K562 (cell line): ENCODE data around the gene DCAKD. TPM values are rescaled to one million over a fixed set of nuclear protein-coding genes. Genes with fewer than 3 reads are reported as not detected.

ENCODE experiments used
- CBFB ChIP-seq: sonication (generic); formaldehyde crosslinking; IDR thresholded peaks from 2 replicates; pipeline ENCODE4 v1.4.0; 2020; ENCODE audit warnings: mild to moderate bottlenecking, missing genetic modification reagents
- CTBP1 ChIP-seq: fragments of 450-650 bp; IDR thresholded peaks from 2 replicates; pipeline ENCODE4 v1.6.1; 2016; ENCODE audit warnings: borderline replicate concordance
- HDAC8 ChIP-seq: fragments of 450-650 bp; IDR thresholded peaks from 2 replicates; pipeline ENCODE4 v1.6.1; 2016; ENCODE audit warnings: mild to moderate bottlenecking, missing genetic modification characterization, moderate library complexity, missing compliant biosample characterization
- KLF10 ChIP-seq: fragments of 250-450 bp; sonication (Bioruptor Pico); IDR thresholded peaks from 2 replicates; pipeline ENCODE4 v1.6.1; 2021; ENCODE audit warnings: matching md5 sums
- OTX1 ChIP-seq: fragments of 450-650 bp; formaldehyde crosslinking; IDR thresholded peaks from 2 replicates; pipeline ENCODE4 v1.4.0; 2022; ENCODE audit warnings: mild to moderate bottlenecking
- TEAD1 ChIP-seq, 2 experiments: fragments of 450-650 bp in 1 of 2; sonication (generic) in 1 of 2; formaldehyde crosslinking; IDR thresholded peaks; 2 replicates each; pipeline versions ENCODE4 v1.4.0 to v1.8.0; 2020 to 2022; ENCODE audit warnings: mild to moderate bottlenecking in 2 of 2, missing genetic modification reagents in 1 of 2
- ZBTB17 ChIP-seq: fragments of 450-650 bp; formaldehyde crosslinking; IDR thresholded peaks from 2 replicates; pipeline ENCODE4 v1.4.0; 2020; ENCODE audit warnings: mild to moderate bottlenecking
- ZBTB40 ChIP-seq, 2 experiments: fragments of 450-650 bp in 1 of 2; sonication (generic) in 1 of 2; formaldehyde crosslinking in 1 of 2; IDR thresholded peaks; 2 replicates each; pipeline versions ENCODE4 v1.7.1 to v1.9.0; 2016 to 2022; ENCODE audit warnings: inconsistent platforms in 1 of 2, mild to moderate bottlenecking in 1 of 2, missing genetic modification reagents in 1 of 2
- ZFP91 ChIP-seq: sonication (generic); formaldehyde crosslinking; IDR thresholded peaks from 2 replicates; pipeline ENCODE4 v1.8.0; 2022; ENCODE audit warnings: mild to moderate bottlenecking, missing genetic modification reagents
- ZNF143 ChIP-seq: sonication (generic); formaldehyde crosslinking; IDR thresholded peaks from 2 replicates; pipeline ENCODE4 v1.9.0; 2022; ENCODE audit warnings: mild to moderate bottlenecking, missing genetic modification reagents
- ZNF197 ChIP-seq: fragments of 200-800 bp; sonication (Bioruptor generic); IDR thresholded peaks from 2 replicates; pipeline ENCODE4 v1.6.1; 2016; ENCODE audit warnings: low read depth, missing genetic modification characterization, missing compliant biosample characterization
- polyA plus RNA-seq, 8 experiments: library from polyadenylated mRNA; depleted of rRNA in 4 of 8; stranded (reverse) in 5 of 8; unstranded in 3 of 8; fragments of >200 nt; fragmentation: Nextera tagmentation in 2 of 8; fragmentation: Illumina TruSeq in 1 of 8; extraction: Ambion mirVana in 2 of 8; extraction: Trizol in 1 of 8; gene quantifications; 2 replicates each; pipeline versions ENCODE4 v1.2.1 to v1.2.3, GENCODE V29; 2011 to 2014; ENCODE audit warnings: inconsistent platforms in 1 of 8, missing spikeins in 1 of 8
- total RNA-seq, 7 experiments: library from RNA; depleted of rRNA in 6 of 7; stranded (reverse); fragments of >200 nt in 6 of 7; fragmentation: Illumina TruSeq in 2 of 7; extraction: Trizol in 2 of 7; gene quantifications; 2 replicates each; pipeline versions ENCODE4 v1.2.1 to v1.2.3, GENCODE V29; 2011 to 2021; ENCODE audit warnings: low replicate concordance in 1 of 7
- TF ChIP-seq, protein P1 (sequence below): fragments of 150-350 bp; IDR thresholded peaks from 2 replicates; pipeline ENCODE4 v1.6.1; 2014; ENCODE audit warnings: low read depth, mild to moderate bottlenecking, low read length, borderline replicate concordance

Gene DCAKD
- total and polyA plus RNA-seq, 9 of the 15 experiments (the other 6 are each of a cell fraction or from before 2014, with no cell fraction given): 7.9 to 35.5 (median 21.4) TPM

GRCh38 chr17:45060797-45061605 is 9.6 kb upstream of the DCAKD start, which contains the start of gene NMT1 (continued):
- TF ChIP-seq ZBTB40 (IDR thresholded peaks at IDR 0.05) (peak; percentile 81), ZBTB40 (CRISPR knock-in tag; IDR thresholded peaks at IDR 0.05) (no peak), ZNF143 (peak; percentile 99), CBFB (CRISPR knock-in tag) (no peak), OTX1 (CRISPR knock-in tag) (peak; percentile 80), ZBTB17 (CRISPR knock-in tag) (peak; percentile 43; the same call in 1 of the 2 replicates), TEAD1 (CRISPR knock-in tag; IDR thresholded peaks at IDR 0.05) (peak; percentile 43 to 52; a peak in 2 of 4 replicates), KLF10 (CRISPR knock-in tag) (no peak), ZFP91 (CRISPR knock-in tag) (no peak), CTBP1 (peak; percentile 40; the same call in 1 of the 2 replicates), HDAC8 (tag) (no peak), ZNF197 (CRISPR knock-in tag) (peak; percentile 95)
- TF ChIP-seq, protein P1, sequence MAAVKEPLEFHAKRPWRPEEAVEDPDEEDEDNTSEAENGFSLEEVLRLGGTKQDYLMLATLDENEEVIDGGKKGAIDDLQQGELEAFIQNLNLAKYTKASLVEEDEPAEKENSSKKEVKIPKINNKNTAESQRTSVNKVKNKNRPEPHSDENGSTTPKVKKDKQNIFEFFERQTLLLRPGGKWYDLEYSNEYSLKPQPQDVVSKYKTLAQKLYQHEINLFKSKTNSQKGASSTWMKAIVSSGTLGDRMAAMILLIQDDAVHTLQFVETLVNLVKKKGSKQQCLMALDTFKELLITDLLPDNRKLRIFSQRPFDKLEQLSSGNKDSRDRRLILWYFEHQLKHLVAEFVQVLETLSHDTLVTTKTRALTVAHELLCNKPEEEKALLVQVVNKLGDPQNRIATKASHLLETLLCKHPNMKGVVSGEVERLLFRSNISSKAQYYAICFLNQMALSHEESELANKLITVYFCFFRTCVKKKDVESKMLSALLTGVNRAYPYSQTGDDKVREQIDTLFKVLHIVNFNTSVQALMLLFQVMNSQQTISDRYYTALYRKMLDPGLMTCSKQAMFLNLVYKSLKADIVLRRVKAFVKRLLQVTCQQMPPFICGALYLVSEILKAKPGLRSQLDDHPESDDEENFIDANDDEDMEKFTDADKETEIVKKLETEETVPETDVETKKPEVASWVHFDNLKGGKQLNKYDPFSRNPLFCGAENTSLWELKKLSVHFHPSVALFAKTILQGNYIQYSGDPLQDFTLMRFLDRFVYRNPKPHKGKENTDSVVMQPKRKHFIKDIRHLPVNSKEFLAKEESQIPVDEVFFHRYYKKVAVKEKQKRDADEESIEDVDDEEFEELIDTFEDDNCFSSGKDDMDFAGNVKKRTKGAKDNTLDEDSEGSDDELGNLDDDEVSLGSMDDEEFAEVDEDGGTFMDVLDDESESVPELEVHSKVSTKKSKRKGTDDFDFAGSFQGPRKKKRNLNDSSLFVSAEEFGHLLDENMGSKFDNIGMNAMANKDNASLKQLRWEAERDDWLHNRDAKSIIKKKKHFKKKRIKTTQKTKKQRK: no peak
